ENCODE measurements around the gene SNRNP25.
A peak's percentile ranks its signal among the peaks of the same experiment; 100 is the strongest.
"Not testable (repeated sequence)": the region's sequence is repeated elsewhere in the genome, so short reads cannot be mapped to it uniquely, and the experiment has no call there.

The SNRNP25 gene

DNA sequence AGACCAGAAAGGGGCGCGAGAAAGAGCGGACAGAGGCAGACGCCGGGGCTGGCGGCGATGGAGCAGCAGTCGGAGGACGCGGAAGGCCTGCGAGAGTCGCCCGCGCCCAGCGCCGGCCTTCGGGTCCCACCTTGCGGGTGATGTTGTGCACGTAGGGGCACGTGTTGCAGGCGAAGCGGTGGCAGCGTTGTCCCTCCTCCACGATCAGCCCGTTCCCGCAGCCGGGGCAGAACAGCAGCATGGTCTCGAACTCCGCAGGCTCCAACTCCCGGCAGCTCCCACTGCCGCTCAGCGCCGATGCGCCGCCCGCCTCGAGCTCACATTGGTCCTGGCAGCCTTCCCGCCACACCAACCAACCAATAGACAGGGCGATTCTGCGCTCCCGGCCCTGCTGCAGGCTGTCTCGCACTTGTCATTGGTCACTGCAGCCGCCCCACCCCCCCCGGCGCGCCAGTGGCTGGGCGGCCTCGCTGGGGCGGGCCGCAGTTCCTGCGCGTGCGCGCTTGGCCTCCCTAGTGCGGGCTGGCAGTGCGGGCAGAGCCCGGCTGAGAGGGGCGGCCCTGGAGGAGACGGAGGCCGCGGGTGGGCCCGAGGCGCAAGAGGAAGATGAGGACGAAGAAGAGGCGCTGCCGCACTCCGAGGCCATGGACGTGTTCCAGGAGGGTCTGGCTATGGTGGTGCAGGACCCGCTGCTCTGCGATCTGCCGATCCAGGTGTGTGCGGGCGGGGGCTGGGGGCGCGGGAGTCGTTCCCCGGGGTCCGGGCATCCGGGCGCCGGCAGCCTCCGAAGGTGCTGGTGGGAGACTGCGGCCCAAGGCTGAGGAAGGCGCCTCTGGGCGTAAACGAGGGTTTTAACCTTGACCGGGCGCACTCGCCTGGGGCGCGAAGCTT is at the start of gene SNRNP25, which contains the start of gene POLR3K:
TSS of gene SNRNP25 (plus strand) at position 483 of the 891 bp plus-strand sequence. CDS start at position 672, 189 bp downstream.
TSS of gene POLR3K (minus strand) at position 263 of the 891 bp plus-strand sequence. CDS start at position 241, 22 bp downstream.
- Histone ChIP-seq H3K27ac (ENCODE audit: low read depth, low read length) (peak within 1 kb of the TSS; percentile 28; the same call in 1 of the 2 replicates), H3K36me3 (ENCODE audit: insufficient read depth, low read length) (peaks cover 27% of the 10 kb centered on the region), H3K27me3 (ENCODE audit: insufficient read depth, low read length) (no peaks in the 10 kb centered on the region), H3K4me1 (ENCODE audit: control insufficient read depth, insufficient read depth, low read length, unreplicated experiment) (peaks cover 9% of the 10 kb centered on the region), H3K79me2 (ENCODE audit: control insufficient read depth, insufficient read depth, low read length, unreplicated experiment) (peaks cover 22% of the 10 kb centered on the region), H3K4me3 (ENCODE audit: low read depth, low read length) (peak within 1 kb of the TSS; percentile 85), H2AFZ (ENCODE audit: low read length, unreplicated experiment) (peak within 1 kb of the TSS; percentile 54)

DNA sequence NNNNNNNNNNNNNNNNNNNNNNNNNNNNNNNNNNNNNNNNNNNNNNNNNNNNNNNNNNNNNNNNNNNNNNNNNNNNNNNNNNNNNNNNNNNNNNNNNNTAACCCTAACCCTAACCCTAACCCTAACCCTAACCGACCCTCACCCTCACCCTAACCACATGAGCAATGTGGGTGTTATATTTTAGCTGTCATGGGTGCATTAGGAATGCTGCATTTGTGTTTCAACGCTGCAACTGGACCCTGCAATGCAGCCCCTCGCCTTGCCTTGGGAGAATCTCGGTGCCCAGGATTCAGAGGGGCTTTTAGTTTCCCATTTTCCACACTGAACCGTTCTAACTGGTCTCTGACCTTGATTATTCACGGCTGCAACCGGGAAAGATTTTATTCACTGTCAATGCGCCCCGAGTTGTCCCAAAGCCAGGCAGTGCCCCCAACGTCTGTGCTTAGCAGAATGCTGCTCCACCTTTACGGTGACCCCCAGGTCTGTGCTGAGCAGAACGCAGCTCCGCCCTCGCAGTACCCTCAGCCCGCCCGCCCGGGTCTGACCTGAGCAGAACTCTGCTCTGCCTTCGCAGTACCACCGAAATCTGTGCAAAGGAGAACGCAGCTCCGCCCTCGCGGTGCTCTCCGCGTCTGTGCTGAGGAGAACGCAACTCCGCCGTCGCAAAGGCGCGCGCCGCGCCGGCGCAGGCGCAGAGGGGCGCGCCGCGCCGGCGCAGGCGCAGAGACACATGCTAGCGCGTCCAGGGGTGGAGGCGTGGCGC is 43.5 kb upstream of the SNRNP25 start:
- Histone ChIP-seq H3K27ac (ENCODE audit: low read depth, low read length) (no peak overlapping the region), H3K27me3 (ENCODE audit: insufficient read depth, low read length) (no peaks in the 10 kb centered on the region), H3K4me3 (ENCODE audit: low read depth, low read length) (peak overlapping the region; percentile 60; the same call in 1 of the 2 replicates), H2AFZ (ENCODE audit: low read length, unreplicated experiment) (no peak overlapping the region), H3K79me2 (ENCODE audit: control insufficient read depth, insufficient read depth, low read length, unreplicated experiment) (no peaks in the 10 kb centered on the region), H3K36me3 (ENCODE audit: insufficient read depth, low read length) (no peaks in the 10 kb centered on the region), H3K4me1 (ENCODE audit: control insufficient read depth, insufficient read depth, low read length, unreplicated experiment) (no peaks in the 10 kb centered on the region)

DNA sequence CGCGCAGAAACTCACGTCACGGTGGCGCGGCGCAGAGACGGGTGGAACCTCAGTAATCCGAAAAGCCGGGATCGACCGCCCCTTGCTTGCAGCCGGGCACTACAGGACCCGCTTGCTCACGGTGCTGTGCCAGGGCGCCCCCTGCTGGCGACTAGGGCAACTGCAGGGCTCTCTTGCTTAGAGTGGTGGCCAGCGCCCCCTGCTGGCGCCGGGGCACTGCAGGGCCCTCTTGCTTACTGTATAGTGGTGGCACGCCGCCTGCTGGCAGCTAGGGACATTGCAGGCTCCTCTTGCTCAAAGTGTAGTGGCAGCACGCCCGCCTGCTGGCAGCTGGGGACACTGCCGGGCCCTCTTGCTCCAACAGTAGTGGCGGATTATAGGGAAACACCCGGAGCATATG is 42.9 kb upstream of the SNRNP25 start:
- not testable (repeated sequence) for H3K27ac ChIP-seq (ENCODE audit: low read depth, low read length); H3K36me3 ChIP-seq (ENCODE audit: insufficient read depth, low read length); H3K79me2 ChIP-seq (ENCODE audit: control insufficient read depth, insufficient read depth, low read length, unreplicated experiment); H3K4me1 ChIP-seq (ENCODE audit: control insufficient read depth, insufficient read depth, low read length, unreplicated experiment); H3K4me3 ChIP-seq (ENCODE audit: low read depth, low read length); H3K27me3 ChIP-seq (ENCODE audit: insufficient read depth, low read length); H2AFZ ChIP-seq (ENCODE audit: low read length, unreplicated experiment)

DNA sequence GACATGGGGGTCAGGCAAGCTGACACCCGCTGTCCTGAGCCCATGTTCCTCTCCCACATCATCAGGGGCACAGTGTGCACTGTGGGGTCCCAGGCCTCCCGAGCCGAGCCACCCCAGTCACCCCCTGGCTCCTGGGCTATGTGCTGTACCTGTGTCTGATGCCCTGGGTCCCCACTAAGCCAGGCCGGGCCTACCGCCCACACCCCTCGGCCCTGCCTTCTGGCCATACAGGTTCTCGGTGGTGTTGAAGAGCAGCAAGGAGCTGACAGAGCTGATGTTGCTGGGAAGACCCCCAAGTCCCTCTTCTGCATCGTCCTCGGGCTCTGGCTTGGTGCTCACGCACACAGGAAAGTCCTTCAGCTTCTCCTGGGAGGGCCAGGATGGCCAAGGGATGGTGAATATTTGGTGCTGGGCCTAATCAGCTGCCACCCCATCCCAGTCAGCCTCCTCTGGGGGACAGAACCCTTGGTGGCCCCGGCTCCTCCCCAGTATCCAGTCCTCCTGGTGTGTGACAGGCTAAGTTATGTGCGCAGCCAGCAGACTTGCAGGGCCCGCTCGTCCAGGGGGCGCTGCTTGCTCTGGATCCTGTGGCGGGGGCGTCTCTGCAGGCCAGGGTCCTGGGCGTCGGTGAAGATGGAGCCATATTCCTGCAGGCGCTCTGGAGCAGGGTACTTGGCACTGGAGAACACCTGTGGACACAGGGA is 36.4 kb upstream of the SNRNP25 start:
- H2AFZ ChIP-seq (ENCODE audit: low read length, unreplicated experiment); H3K79me2 ChIP-seq (ENCODE audit: control insufficient read depth, insufficient read depth, low read length, unreplicated experiment); H3K36me3 ChIP-seq (ENCODE audit: insufficient read depth, low read length); H3K4me3 ChIP-seq (ENCODE audit: low read depth, low read length); H3K27ac ChIP-seq (ENCODE audit: low read depth, low read length); H3K27me3 ChIP-seq (ENCODE audit: insufficient read depth, low read length); H3K4me1 ChIP-seq (ENCODE audit: control insufficient read depth, insufficient read depth, low read length, unreplicated experiment): not testable (repeated sequence)

DNA sequence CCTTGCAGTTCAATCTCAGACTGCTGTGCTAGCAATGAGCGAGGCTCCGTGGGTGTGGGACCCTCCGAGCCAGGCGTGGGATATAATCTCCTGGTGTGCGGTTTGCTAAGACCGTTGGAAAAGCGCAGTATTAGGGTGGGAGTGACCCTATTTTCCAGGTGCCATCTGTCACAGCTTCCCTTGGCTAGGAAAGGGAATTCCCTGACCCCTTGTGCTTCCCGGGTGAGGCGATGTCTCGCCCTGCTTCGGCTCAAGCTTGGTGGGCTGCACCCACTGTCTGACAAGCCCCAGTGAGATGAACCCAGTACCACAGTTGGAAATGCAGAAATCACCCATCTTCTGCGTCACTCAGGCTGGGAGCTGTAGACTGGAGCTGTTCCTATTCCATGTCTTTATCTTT is 32.7 kb upstream of the SNRNP25 start:
- H3K36me3 ChIP-seq (ENCODE audit: insufficient read depth, low read length); H3K4me1 ChIP-seq (ENCODE audit: control insufficient read depth, insufficient read depth, low read length, unreplicated experiment); H3K27me3 ChIP-seq (ENCODE audit: insufficient read depth, low read length); H2AFZ ChIP-seq (ENCODE audit: low read length, unreplicated experiment); H3K79me2 ChIP-seq (ENCODE audit: control insufficient read depth, insufficient read depth, low read length, unreplicated experiment); H3K4me3 ChIP-seq (ENCODE audit: low read depth, low read length); H3K27ac ChIP-seq (ENCODE audit: low read depth, low read length): not testable (repeated sequence)

DNA sequence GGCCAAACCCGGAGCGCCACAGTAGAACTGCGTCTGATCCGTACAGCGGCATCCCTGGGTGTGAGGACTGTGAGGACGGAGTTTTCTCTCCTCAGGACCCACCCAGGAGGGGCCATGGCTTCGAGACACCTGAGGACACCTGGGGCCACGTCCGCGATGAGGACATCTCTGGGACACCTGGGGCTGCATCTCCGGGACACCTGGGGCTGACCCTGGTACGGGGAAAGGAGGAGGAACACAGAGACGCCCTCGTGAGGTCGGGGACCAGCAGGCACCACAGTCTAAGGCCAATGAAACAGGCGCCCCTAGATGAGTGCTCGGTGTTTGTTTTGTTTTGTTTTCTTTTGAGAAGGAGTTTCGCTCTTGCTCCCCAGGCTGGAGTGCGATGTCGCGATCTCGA is 29.5 kb upstream of the SNRNP25 start:
- H3K4me1 ChIP-seq (ENCODE audit: control insufficient read depth, insufficient read depth, low read length, unreplicated experiment); H3K79me2 ChIP-seq (ENCODE audit: control insufficient read depth, insufficient read depth, low read length, unreplicated experiment); H3K27ac ChIP-seq (ENCODE audit: low read depth, low read length); H2AFZ ChIP-seq (ENCODE audit: low read length, unreplicated experiment); H3K4me3 ChIP-seq (ENCODE audit: low read depth, low read length); H3K36me3 ChIP-seq (ENCODE audit: insufficient read depth, low read length); H3K27me3 ChIP-seq (ENCODE audit: insufficient read depth, low read length): not testable (repeated sequence)

DNA sequence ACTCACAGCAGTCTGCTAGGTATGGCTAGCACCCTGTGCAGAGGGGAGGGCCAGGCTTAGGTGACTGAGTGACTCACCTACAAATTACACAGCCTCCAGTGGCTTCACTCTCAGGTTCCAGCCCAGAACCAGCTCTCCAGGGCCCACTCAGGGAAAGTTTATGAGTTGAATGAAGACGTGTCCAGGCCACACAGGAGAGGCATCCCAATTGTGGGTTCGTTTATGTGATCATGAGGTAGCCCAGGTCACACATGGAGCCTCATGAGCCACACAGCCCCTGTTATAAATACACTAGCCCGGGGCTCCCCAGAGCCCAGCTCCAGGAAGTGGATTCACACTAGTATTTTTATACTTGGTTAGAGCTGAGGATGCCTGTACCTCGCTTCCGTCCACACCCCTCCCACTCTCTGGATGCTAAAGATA is 27.7 kb upstream of the SNRNP25 start:
- not testable (repeated sequence) for H3K36me3 ChIP-seq (ENCODE audit: insufficient read depth, low read length); H3K79me2 ChIP-seq (ENCODE audit: control insufficient read depth, insufficient read depth, low read length, unreplicated experiment); H3K4me3 ChIP-seq (ENCODE audit: low read depth, low read length); H3K27ac ChIP-seq (ENCODE audit: low read depth, low read length); H2AFZ ChIP-seq (ENCODE audit: low read length, unreplicated experiment); H3K4me1 ChIP-seq (ENCODE audit: control insufficient read depth, insufficient read depth, low read length, unreplicated experiment); H3K27me3 ChIP-seq (ENCODE audit: insufficient read depth, low read length)

DNA sequence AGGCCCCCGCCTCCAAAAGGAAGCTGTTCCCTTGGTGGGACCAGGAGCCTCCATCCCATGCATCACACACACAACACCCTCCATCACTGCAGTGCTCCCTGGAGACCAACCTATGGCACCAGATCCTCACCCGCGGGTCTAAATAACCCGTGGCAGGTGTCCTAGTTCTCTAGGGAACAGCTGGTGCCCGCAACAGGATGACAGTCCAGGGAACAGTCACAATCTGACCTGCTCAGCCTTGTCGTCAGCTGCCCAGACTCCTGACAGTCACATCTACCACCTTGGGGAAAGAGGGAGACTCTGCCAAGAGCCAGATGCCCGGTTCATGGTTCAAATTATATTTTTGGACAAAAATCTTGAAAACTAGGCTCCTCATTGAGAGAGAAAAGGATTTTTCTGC is 23.0 kb upstream of the SNRNP25 start:
- H3K36me3 ChIP-seq (ENCODE audit: insufficient read depth, low read length); H3K27ac ChIP-seq (ENCODE audit: low read depth, low read length); H2AFZ ChIP-seq (ENCODE audit: low read length, unreplicated experiment); H3K79me2 ChIP-seq (ENCODE audit: control insufficient read depth, insufficient read depth, low read length, unreplicated experiment); H3K4me1 ChIP-seq (ENCODE audit: control insufficient read depth, insufficient read depth, low read length, unreplicated experiment); H3K27me3 ChIP-seq (ENCODE audit: insufficient read depth, low read length); H3K4me3 ChIP-seq (ENCODE audit: low read depth, low read length): not testable (repeated sequence)

DNA sequence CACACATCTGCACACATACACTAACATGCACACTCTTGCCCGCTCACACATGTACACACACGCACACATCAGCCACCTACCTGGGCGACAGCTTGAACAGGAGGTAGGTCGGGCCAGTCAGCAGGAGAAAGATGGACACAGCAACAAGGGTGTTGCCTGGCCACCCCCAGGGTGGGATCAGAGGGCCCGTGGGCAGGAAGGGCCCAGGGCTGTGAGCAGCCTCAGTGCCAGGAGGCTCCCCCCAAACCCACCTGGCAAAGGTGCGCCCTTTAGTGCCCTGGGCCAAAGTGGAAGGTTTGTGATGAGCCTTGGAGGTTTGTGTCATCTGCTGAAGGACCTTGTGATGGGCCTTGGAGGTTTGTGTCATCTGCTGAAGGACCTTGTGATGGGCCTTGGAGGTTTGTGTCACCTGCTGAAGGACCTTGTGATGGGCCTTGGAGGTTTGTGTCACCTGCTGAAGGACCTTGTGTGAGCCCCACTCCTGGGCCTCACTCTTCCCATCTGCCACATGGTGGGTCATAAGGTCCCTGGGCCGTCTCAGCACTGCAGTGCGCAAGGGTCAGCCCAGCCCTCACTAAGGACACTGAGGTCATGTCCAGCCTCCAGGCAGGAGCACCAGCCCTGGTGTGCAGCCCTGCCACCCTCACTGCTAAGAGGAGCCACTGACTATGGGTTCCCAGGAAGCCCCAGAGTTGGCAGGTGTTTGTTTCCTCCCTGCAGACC is 20.3 kb upstream of the SNRNP25 start:
- not testable (repeated sequence) for H3K27me3 ChIP-seq (ENCODE audit: insufficient read depth, low read length); H2AFZ ChIP-seq (ENCODE audit: low read length, unreplicated experiment); H3K79me2 ChIP-seq (ENCODE audit: control insufficient read depth, insufficient read depth, low read length, unreplicated experiment); H3K27ac ChIP-seq (ENCODE audit: low read depth, low read length); H3K4me1 ChIP-seq (ENCODE audit: control insufficient read depth, insufficient read depth, low read length, unreplicated experiment); H3K36me3 ChIP-seq (ENCODE audit: insufficient read depth, low read length); H3K4me3 ChIP-seq (ENCODE audit: low read depth, low read length)

Measured in ACC112 (cell line).